ENCODE data around the gene RNF151.

Gene RNF151

DNA sequence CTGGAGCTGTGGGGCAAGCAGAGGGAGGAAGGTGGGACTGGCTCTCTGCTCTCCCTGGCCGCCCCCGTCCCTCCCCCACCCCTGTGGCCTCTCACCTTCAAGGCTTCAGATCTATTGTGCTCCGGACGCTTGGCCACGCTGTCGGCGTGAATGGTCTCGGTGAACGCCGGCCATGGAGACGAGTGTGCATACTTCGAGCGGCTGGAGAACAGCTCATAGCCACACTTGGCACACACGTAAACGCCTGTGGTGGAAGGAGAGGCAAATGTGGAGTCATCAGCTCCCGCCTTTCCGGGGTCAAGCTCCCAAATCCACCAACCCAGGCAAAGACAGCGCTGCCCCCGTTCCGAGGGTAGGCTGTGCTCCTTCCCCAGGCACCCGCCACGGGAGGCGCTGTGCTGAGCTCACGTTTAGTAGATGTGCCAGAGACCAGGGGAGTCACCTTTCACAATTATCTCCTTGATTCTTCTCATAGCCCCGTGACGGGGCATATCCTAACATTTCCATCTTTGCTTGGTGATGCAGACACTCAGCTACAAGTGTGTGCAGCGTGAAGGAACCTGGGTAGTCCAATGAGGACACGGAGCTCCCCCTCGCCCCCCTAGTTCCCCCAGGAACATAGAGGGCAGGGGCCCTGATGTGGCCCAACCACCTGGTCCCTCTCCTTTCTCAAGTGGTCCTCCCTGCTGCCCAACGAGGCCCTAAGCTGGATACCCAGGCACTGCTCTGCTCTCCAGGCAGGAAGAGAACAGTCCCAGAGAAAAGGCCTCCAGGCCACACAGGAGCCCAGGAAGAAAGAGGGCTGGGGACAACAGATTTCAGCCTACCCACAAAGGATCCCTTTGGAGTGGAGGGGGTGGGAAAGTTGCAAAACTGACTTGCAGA is 25.3 kb upstream of the RNF151 start:
- H3K4me3 ChIP-seq (replicated peaks; ENCODE audit: low read depth, low read length): peak overlapping the region; percentile 79; the same call in 1 of the 2 replicates
- H3K36me3 ChIP-seq (ENCODE audit: control insufficient read depth, insufficient read depth, low read length): peaks cover 19% of the 10 kb centered on the region
- TF ChIP-seq, protein P1, sequence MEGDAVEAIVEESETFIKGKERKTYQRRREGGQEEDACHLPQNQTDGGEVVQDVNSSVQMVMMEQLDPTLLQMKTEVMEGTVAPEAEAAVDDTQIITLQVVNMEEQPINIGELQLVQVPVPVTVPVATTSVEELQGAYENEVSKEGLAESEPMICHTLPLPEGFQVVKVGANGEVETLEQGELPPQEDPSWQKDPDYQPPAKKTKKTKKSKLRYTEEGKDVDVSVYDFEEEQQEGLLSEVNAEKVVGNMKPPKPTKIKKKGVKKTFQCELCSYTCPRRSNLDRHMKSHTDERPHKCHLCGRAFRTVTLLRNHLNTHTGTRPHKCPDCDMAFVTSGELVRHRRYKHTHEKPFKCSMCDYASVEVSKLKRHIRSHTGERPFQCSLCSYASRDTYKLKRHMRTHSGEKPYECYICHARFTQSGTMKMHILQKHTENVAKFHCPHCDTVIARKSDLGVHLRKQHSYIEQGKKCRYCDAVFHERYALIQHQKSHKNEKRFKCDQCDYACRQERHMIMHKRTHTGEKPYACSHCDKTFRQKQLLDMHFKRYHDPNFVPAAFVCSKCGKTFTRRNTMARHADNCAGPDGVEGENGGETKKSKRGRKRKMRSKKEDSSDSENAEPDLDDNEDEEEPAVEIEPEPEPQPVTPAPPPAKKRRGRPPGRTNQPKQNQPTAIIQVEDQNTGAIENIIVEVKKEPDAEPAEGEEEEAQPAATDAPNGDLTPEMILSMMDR (IDR thresholded peaks at IDR 0.05; ENCODE audit: insufficient read depth, low read length, poor library complexity, severe bottlenecking): no peak
- DNase-seq (ENCODE audit: extremely low read depth, insufficient read length): no peak
- H3K27me3 ChIP-seq (replicated peaks; ENCODE audit: control insufficient read depth, insufficient read depth, low read length): no peaks in the 10 kb centered on the region

DNA sequence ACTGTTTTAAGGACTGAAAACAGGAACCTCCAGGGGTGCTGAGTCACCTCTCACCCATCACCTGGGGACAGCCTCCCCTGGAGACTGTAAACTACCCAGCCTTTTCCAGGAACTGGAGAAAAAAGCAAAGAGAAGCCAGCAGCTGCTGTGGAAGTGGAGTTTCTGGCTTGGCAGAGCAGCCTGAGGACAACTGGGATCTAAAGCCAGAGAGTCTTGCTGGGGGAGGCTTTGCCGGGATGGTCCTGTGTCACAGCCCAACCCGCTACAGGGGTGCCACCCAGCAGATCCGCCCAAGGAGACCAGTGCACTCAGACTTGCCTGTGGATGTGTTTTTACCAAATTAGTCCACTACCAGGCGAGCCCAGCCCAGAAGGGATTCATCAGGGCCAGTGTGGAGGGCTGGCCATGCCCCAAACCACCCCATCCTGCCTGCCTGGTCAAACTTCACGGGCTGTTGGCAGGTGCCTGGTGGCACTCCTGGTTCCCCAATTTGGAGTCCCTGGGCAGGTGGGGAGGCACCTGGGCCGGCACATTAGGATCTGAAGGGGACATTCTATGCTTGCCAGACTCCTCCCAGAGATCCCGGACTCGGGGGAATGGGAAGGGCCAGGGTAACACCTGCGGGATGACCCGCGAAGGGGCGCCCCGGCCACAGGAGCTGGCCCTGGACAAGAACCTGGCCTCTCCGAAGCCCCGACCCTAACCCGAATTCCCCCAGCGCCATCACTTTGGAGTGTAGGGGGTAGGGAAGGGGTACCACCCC is 24.4 kb upstream of the RNF151 start:
- Histone ChIP-seq H3K36me3 (ENCODE audit: control insufficient read depth, insufficient read depth, low read length) (peaks cover 19% of the 10 kb centered on the region), H3K4me3 (replicated peaks; ENCODE audit: low read depth, low read length) (peak overlapping the region; percentile 79), H3K27me3 (replicated peaks; ENCODE audit: control insufficient read depth, insufficient read depth, low read length) (no peaks in the 10 kb centered on the region)
- TF ChIP-seq, protein P1 (IDR thresholded peaks at IDR 0.05; ENCODE audit: insufficient read depth, low read length, poor library complexity, severe bottlenecking): no peak
- no peak for DNase-seq (ENCODE audit: extremely low read depth, insufficient read length)

DNA sequence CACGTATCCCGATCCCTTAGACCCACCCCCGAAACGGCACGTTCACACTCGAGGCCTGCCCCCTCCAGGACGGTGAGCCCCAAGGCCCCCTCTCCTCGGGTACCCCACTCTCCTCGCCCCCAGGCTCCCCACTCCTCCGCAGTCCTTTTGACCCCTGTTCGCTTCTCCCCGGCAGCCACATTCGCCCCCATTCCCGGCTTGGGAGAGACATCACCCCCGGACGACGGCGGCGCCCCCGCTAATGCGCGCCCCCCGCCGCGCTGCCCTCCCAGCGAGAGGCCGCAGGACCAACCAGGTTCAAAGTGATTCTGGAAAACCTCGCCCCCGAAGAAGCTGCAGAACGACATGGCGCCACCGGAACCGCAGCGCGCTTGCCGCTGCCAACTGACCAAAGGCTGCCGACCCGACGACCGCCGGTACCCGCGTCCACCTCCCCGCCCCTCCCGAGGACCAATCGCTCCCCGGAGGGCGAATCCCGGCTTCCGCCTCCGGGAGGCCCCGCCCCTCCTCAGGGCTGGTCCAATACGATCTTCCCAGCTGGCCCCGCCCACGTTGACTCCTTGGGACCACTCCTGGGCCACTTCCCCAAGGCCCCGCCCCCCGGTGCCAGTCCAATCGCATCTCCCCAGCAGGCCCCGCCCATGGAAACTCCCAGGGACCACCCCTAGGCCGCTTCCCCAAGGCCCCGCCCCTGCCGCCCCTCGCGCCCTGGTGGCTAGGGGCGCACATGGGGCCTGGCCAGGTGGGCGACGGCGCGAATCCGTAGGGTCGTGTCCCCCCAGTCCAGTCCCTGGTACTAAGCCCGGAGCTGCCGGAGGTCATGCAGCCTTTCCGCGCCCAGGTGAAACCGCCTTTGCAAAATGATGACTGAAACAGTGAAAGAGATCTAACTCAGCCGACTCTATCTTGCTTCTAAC is 23.6 kb upstream of the RNF151 start, which contains the start of gene MSRB1:
MSRB1 (minus strand) TSS at position 390 of the 917 bp plus-strand sequence; CDS start at position 347, 43 bp downstream.
- DNase-seq (ENCODE audit: extremely low read depth, insufficient read length): peak; percentile 97
- H3K27me3 ChIP-seq (replicated peaks; ENCODE audit: control insufficient read depth, insufficient read depth, low read length): no peaks in the 10 kb centered on the region
- TF ChIP-seq, protein P1 (IDR thresholded peaks at IDR 0.05; ENCODE audit: insufficient read depth, low read length, poor library complexity, severe bottlenecking): no peak
- peak within 1 kb of the TSS; percentile 79 for H3K4me3 ChIP-seq (replicated peaks; ENCODE audit: low read depth, low read length)
- peaks cover 19% of the 10 kb centered on the region for H3K36me3 ChIP-seq (ENCODE audit: control insufficient read depth, insufficient read depth, low read length)

DNA sequence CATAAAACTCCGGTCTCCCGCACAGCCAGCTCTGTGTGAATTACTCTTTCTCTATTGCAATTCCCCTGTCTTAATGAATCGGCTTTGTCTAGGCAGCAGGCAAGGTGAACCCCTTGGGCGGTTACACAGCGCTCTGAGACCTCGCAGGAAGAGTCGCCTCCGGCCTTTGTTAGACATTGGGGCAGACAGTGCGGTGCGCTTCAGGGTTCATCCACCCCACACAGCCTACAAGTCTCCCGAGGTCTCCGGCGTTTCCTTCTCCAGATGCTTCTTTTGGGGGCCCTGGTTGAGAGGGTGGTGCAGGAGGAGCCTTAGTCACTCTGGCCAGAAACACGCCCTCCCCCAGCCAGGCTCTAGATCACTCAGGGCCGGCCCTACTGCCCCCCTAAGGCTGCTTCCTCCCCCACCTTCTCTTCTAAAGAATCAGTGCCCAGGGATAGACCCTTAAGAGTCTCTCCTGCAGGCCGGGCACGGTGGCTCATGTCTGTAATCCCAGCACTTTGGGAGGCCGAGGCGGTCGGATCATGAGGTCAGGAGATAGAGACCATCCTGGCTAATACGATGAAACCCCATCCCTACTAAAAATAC is 21.9 kb upstream of the RNF151 start:
- no peak overlapping the region for H3K4me3 ChIP-seq (replicated peaks; ENCODE audit: low read depth, low read length)
- TF ChIP-seq, protein P1 (IDR thresholded peaks at IDR 0.05; ENCODE audit: insufficient read depth, low read length, poor library complexity, severe bottlenecking): no peak
- H3K36me3 ChIP-seq (ENCODE audit: control insufficient read depth, insufficient read depth, low read length): peaks cover 8% of the 10 kb centered on the region
- no peaks in the 10 kb centered on the region for H3K27me3 ChIP-seq (replicated peaks; ENCODE audit: control insufficient read depth, insufficient read depth, low read length)
- no peak for DNase-seq (ENCODE audit: extremely low read depth, insufficient read length)
